Frontal cortex (tissue), 4 donors: Measurements from ENCODE around the gene CCDC60. TPM values are rescaled to one million over a fixed set of nuclear protein-coding genes. Genes with fewer than 3 reads are reported as not detected.

Source experiments
- DNase-seq, 2 donors: peaks; one replicate each; pipeline ENCODE4 v3.0.0; 2012; ENCODE audit warnings: low spot score in 2 of 2
- FAIRE-seq: peaks from 2 replicates; lab custom pipeline; 2012; peaks lifted over from hg19 to GRCh38; lab: Jason Lieb, UNC
- total RNA-seq: library from RNA; depleted of rRNA; stranded (reverse); fragments of >200 nt; gene quantifications from one replicate; pipeline ENCODE4 v1.2.3, GENCODE V29; 2014
- donor health status: control.
- donor health status: control.
- donor health status: control.

The CCDC60 gene
- total RNA-seq, 1 donor from 2014 or later: not detected

- no peak for DNase-seq
- FAIRE-seq: no peak
Measured at GRCh38 chr12:119589634-119590033, 255.1 kb downstream of the CCDC60 start.

Other genes with a start within 250 kb of the CCDC60 start
- gene HSPB8, start 155.8 kb upstream of the CCDC60 start, total RNA-seq: 0.41 TPM